Dendritic cell treated with granulocyte-macrophage colony-stimulating factor and Interleukin-4, amounts not matched to agents 40 ng/mL and 50 ng/mL, for 4 days (primary cell): ENCODE data around the gene ACLY.

Experiments
- H3K27ac Mint-ChIP-seq: one replicate; pipeline ENCODE4 v1.8.0; 2022; ENCODE audit warnings: mild to moderate bottlenecking, mixed read lengths
- H3K27me3 Mint-ChIP-seq: one replicate; pipeline ENCODE4 v1.8.0; 2022; ENCODE audit warnings: mild to moderate bottlenecking, mixed read lengths
- H3K36me3 Mint-ChIP-seq: one replicate; pipeline ENCODE4 v1.8.0; 2022; ENCODE audit warnings: low read depth, mixed read lengths
- H3K4me1 Mint-ChIP-seq: one replicate; pipeline ENCODE4 v1.8.0; 2022; ENCODE audit warnings: low read depth, mixed read lengths
- H3K4me3 Mint-ChIP-seq: one replicate; pipeline ENCODE4 v1.8.0; 2022; ENCODE audit warnings: mild to moderate bottlenecking, moderate library complexity, mixed read lengths
- H3K9me3 Mint-ChIP-seq: one replicate; pipeline ENCODE4 v1.8.0; 2022; ENCODE audit warnings: mixed read lengths
- intact Hi-C: fragments of 100-400 bp; cut with micrococcal nuclease; formaldehyde crosslinking; loops from one replicate; pipeline ENCODE4 v1.15.0; 2022

ACLY gene

DNA sequence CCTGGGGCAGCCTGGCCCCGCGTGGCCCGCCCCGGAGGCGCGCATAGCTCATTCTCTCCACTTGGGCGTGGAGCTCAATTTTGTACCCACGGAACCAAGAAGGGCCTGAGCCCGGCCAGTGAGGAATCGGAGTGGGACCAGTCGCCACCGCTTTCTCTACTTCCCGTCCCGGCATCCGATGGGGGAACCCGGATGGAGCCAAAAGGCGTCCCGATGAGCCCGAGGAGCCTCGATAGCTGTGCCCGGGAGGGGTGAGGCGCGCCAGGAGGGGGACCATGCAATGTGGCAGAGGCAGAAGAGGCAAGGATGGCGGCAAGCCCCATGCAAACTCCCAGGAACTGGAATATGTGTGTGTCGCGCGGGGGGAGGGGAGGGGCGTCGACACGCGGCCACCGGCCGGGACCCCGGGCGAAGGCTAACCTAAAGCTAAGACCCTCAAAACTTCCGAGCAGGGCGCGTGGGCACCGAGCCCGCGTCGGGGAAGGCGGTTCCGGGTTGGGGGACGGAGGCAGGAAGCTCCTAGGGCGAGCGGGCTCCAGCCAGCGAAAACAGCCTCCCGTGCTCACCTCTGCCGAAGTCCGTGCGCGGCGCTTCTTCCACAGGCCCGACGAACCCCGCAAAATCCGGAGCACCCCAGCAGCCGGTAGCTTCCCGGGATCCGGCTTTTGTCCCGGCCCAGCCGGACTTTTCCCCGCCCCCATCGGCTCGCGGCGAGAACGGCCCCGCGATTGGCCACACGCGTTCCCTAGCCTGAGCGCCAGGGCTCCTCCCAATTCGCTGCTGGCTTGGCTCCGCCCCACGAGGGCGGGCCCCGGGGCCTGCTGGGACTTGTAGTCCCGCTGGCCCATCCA lies at the start of gene ACLY:
ACLY (minus strand) TSS at position 638 of the 851 bp plus-strand sequence. CDS start 5,078 bp downstream, outside the sequence.
- H3K9me3 Mint-ChIP-seq, result no peaks in the 10 kb centered on the region
- peak within 1 kb of the TSS; percentile 99 for H3K4me3 Mint-ChIP-seq
- H3K4me1 Mint-ChIP-seq, result peaks cover 54% of the 10 kb centered on the region
- intact Hi-C loops, result loop anchor here (1.0 kb wide), 1 partner anchor 12 kb away; the partner anchor contains the start of gene ODAD4
- peak within 1 kb of the TSS; percentile 91 for H3K27ac Mint-ChIP-seq
- H3K27me3 Mint-ChIP-seq, result no peaks in the 10 kb centered on the region
- H3K36me3 Mint-ChIP-seq, result peaks cover 38% of the 10 kb centered on the region

DNA sequence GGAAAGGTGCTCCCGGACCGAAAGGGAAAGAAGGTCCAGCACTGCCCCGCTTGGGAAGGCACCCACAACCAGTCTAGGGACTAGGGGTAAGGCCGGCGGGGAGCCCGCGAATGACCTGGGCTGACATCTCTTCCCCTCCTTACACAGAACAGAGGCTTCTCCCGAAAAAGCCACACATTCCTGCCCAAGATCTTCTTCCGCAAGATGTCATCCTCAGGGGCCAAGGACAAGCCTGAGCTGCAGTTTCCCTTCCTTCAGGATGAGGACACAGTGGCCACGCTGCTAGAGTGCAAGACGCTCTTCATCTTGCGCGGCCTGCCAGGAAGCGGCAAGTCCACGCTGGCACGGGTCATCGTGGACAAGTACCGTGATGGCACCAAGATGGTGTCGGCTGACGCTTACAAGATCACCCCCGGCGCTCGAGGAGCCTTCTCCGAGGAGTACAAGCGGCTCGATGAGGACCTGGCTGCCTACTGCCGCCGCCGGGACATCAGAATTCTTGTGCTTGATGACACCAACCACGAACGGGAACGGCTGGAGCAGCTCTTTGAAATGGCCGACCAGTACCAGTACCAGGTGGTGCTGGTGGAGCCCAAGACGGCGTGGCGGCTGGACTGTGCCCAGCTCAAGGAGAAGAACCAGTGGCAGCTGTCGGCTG lies 49.3 kb upstream of the ACLY start:
- peak overlapping the region; percentile 36 for H3K27ac Mint-ChIP-seq
- H3K4me1 Mint-ChIP-seq, result peaks cover 54% of the 10 kb centered on the region
- H3K36me3 Mint-ChIP-seq, result peaks cover 55% of the 10 kb centered on the region
- no peaks in the 10 kb centered on the region for H3K27me3 Mint-ChIP-seq
- intact Hi-C loops, result loop anchor here (2.0 kb wide), 1 partner anchor 49 kb away; the partner anchor contains the start of gene DNAJC7
- no peaks in the 10 kb centered on the region for H3K9me3 Mint-ChIP-seq
- H3K4me3 Mint-ChIP-seq, result peak overlapping the region; percentile 76

DNA sequence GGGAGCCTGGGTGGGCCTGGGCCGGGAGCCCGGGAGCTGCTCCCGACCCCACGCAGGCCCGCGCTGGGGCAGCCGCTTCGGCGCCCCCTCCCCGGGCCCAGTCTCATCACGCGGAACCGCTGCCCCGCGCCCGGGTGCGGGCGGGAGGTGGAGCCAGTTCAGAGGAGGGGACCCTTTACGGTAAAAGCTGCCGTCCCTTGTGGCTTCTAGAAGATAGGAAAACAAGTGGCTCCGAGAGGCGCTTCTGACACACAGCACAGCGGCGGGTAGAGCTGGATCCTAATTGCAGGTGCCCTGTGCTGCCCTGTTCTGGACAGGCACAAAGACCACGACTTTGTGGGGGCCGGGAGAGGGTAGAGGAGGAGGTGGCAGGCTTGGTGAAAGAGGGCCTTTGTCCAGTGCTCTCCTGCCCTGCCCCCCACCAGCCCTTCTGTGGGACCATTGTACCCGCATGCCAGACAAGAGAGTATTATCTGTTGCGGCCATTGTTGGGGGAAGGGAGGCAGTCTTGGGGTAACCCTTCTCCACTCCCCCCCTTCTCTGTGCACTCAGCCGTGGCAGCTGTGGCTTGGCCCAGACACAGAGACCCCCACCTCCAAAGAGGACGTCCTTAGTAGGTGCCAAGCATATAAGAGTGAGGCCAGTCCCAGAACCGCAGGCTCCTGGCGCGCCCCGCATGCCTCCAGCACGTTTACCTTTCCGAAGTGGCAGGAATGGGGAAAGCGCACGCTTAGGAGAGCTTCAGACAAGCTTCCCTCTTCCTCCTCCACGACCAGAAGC lies 48.6 kb upstream of the ACLY start:
- H3K27me3 Mint-ChIP-seq, result no peaks in the 10 kb centered on the region
- intact Hi-C loops, result loop anchor here (2.0 kb wide), 1 partner anchor 49 kb away; the partner anchor contains the start of gene DNAJC7
- H3K27ac Mint-ChIP-seq, result peak overlapping the region; percentile 36
- H3K36me3 Mint-ChIP-seq, result peaks cover 48% of the 10 kb centered on the region
- peaks cover 54% of the 10 kb centered on the region for H3K4me1 Mint-ChIP-seq
- peak overlapping the region; percentile 76 for H3K4me3 Mint-ChIP-seq
- no peaks in the 10 kb centered on the region for H3K9me3 Mint-ChIP-seq

DNA sequence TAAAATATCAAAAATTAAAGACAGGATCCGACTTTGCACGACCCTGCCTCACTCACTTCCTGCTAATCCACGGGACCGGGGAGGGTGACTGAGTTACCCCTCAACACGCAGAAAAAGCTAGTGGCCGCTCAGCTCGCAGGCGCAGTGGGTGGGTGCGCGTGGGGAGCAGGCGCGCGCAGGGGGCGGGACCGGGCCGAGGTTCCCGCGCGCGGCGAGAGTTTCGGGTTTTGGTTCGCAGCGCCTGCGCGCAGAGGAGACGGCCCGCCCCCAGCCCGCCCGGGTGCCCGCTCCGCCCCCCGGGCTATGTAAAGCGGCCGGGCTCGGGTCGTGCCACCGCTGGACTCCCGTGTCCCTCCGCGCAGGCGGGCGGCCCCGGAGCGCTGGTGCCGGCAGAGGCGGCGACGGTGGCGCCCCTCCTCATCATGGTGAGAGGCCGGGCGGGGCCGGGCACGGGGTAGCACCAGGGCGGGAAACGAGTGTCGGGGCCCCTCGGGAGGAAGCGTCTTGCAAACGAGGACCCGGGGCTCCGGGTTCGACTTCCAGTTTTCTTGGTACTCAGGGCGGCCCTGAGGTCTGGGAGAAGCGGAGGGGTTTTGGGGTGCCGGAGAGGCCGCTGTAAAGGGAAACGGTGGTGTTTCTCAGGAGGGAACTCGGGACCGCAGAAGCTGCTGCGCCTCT lies 47.9 kb upstream of the ACLY start, which contains the start of gene CNP:
CNP (plus strand) TSS at position 333 of the 678 bp plus-strand sequence; CDS start at position 423, 90 bp downstream.
- Mint-ChIP-seq H3K27me3 (peaks cover 4% of the 10 kb centered on the region), H3K36me3 (peaks cover 40% of the 10 kb centered on the region), H3K4me1 (peaks cover 47% of the 10 kb centered on the region), H3K27ac (peak within 1 kb of the TSS; percentile 36), H3K4me3 (peak within 1 kb of the TSS; percentile 76), H3K9me3 (no peaks in the 10 kb centered on the region)
- intact Hi-C loops, result loop anchor here (1.0 to 2.0 kb wide), 2 partner anchors 50 to 146 kb away; partner anchors contain the start of genes DHX58 and DNAJC7

DNA sequence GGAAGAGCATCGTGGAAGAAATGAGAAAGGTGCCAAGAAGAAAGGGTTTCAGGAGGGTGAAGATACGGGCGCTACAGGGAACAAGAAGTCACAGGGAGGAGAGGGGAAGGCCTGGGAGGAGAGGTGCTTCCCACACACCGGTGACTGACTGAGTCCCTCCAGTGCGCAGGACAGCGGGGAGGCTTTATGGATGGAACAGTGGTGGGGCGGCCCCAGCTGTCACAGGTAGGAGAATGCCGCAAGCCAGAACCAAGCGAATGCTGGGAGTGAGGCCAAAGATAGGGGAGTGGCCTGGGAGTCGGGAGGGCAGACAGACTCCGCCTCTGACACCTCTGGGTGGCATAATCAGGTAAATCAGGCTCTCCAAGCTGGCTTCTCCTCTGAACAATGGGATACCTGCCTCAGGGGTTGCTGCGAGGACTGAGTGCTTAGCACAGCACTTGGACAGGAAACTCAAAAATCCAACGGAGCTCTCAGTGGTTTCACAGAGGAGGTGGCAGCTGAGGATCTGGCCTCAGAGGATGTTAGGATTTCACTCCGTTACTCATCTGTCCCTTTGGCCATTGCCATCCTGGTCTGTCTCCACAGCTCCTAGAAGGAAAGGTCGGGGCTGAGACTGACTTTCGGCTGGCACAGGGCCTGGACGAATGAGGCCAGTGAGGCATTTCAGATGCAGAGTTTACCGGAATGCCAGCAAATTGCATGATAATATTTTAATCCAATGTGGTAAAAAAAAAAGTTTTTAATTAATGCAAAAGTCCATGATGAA lies 47.1 kb upstream of the ACLY start:
- intact Hi-C loops, result loop anchor here (1.0 to 2.0 kb wide), 2 partner anchors 51 to 146 kb away; partner anchors contain the start of genes DHX58 and DNAJC7
- Mint-ChIP-seq H3K9me3 (no peaks in the 10 kb centered on the region), H3K4me3 (peak overlapping the region; percentile 76), H3K4me1 (peaks cover 42% of the 10 kb centered on the region), H3K27ac (peak overlapping the region; percentile 36), H3K27me3 (peaks cover 4% of the 10 kb centered on the region), H3K36me3 (peaks cover 33% of the 10 kb centered on the region)

DNA sequence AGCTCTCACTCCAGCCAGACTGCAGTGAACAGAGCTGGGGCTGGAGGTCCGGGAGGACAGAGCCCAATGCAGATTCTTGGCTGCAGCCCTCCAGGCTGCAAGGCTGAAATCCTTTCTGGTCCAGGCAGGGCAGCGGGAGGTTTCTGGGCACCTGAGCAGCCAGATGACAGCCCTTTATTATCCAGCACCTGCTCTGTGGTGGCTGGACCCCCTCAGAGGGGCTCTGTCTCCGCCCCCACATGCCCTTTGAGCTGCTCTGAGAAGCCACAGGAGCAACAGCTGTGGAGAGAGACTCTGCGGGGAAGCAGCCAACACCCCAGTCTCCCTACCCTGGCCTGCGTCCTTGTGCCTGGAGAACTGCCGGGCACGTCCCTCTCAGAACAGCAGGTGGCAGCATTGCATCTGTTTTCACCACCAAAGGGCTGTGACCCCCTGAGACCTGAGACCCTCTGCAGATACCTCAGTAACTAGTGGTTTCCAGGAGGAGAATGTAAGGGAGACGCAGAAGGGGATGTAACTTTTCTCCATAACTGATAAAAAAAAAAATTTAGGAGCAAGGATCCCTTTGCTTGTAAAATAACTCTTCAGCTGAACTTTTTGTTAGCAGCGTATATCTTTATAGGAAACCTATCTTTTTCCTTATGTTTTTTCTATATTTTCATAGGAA lies 44.1 kb upstream of the ACLY start:
- intact Hi-C loops, result loop anchor here (1.0 kb wide), 1 partner anchor 153 kb away; no protein-coding TSS in a partner anchor
- Mint-ChIP-seq H3K36me3 (peaks cover 3% of the 10 kb centered on the region), H3K27me3 (peaks cover 4% of the 10 kb centered on the region), H3K9me3 (no peaks in the 10 kb centered on the region), H3K27ac (no peak overlapping the region), H3K4me1 (peaks cover 27% of the 10 kb centered on the region), H3K4me3 (no peak overlapping the region)

DNA sequence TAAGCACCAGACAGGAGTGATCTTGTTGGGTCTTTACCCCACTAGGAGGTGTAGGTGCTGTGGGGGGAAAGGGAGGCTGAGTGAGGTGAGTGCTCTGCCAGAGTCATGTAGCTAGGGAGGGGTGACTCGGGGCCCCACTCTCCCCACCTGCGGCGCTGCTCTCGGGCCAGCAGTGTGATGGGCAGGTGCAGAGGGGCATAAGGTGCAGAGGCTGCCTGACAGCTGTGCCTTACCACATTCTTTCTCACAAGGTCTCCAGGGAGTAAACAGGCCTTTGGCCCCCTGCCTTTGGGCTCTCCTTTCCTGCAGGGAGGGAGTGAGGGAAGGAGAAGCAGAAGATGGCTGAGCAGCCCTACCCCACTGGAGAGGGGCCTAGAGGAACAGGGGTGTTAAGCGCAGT lies 43.4 kb upstream of the ACLY start:
- Mint-ChIP-seq H3K27me3 (peaks cover 4% of the 10 kb centered on the region), H3K36me3 (no peaks in the 10 kb centered on the region), H3K9me3 (no peaks in the 10 kb centered on the region), H3K27ac (no peak overlapping the region), H3K4me3 (no peak overlapping the region), H3K4me1 (peaks cover 27% of the 10 kb centered on the region)
- intact Hi-C loops, result no loop called here

DNA sequence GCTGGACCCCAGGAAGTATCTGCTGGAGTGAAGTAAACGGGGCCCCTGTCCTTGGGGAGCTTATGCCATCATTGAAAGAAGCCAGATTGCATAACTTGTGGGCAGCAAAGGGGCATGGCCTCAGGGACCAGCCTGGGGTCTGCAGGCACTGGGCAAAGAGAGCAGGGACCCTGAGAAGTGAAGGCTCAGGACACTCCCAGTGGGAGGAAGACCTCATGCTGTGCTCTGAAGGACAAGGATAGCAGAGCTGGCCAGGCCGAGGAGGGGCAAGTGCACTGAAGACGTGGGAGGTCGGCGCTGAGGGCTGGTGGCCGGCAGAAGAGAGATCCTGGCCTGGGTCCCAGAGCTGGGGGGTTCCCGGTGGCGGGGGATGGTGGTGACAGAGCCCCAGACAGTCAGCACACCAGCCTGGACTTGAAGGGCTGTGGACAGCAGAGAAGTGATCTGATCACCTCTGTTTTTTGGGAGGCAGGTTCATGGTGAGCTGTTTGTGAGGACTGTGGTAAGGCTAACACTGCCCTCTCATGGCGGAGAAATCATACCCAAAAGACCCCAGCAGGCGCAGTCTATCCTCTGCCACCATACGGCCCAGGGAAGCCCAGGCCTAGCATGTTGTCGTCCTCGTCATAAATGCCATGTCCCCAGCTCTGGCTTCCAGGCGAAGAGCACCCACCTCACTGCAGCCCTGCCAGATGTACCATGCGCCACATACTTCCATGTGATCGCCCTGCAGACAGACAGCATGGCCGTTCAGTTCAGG lies 40.8 kb upstream of the ACLY start:
- H3K4me3 Mint-ChIP-seq, result no peak overlapping the region
- no peaks in the 10 kb centered on the region for H3K9me3 Mint-ChIP-seq
- intact Hi-C loops, result no loop called here
- no peak overlapping the region for H3K27ac Mint-ChIP-seq
- peaks cover 13% of the 10 kb centered on the region for H3K4me1 Mint-ChIP-seq
- peaks cover 4% of the 10 kb centered on the region for H3K27me3 Mint-ChIP-seq
- no peaks in the 10 kb centered on the region for H3K36me3 Mint-ChIP-seq

DNA sequence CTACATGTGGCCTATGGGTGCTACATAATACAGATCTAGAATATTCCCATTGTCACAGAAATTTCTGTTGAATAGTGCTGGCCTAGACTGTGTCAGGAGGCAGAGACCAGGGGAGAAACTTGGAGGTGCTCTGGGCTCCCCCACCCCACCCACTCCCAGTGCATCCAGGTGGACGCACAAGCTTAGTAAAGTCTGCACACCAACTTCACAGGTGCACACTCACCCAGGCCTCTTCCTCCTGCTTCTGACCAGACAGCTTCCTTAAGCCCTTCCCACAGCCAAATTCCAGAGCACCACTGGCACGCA lies 40.2 kb upstream of the ACLY start:
- peaks cover 4% of the 10 kb centered on the region for H3K27me3 Mint-ChIP-seq
- no peak overlapping the region for H3K4me3 Mint-ChIP-seq
- no peak overlapping the region for H3K27ac Mint-ChIP-seq
- H3K36me3 Mint-ChIP-seq, result no peaks in the 10 kb centered on the region
- intact Hi-C loops, result no loop called here
- H3K4me1 Mint-ChIP-seq, result peaks cover 13% of the 10 kb centered on the region
- no peaks in the 10 kb centered on the region for H3K9me3 Mint-ChIP-seq

DNA sequence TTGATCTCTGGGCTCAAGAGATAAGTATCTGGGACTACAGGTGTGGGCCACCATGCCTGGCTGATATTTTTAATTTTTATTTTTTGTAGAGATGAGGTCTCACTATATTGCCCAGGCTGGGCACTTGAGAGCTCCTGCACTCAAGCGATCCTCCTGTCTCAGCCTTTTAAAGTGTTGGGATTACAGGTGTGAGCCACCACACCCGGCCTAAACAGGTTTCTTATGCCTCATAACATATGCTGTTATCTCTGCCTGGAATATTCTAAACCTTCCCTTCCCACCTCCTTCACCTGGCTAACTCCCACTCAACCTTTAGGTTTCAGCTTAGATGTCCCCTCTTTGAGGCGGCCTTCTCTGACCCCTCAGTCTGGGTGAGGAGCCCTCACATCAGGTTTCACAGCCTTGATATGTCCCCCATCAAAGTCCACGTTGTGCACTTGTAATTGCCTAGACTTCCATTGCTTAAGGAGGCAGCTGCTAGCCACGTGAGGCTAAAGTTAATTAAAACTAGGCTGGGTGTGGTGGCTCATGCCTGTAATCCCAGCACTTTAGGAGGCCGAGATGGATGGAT lies 39.2 kb upstream of the ACLY start:
- peaks cover 4% of the 10 kb centered on the region for H3K27me3 Mint-ChIP-seq
- intact Hi-C loops, result no loop called here
- no peaks in the 10 kb centered on the region for H3K9me3 Mint-ChIP-seq
- H3K36me3 Mint-ChIP-seq, result no peaks in the 10 kb centered on the region
- peaks cover 12% of the 10 kb centered on the region for H3K4me1 Mint-ChIP-seq
- H3K4me3 Mint-ChIP-seq, result no peak overlapping the region
- peak overlapping the region; percentile 61 for H3K27ac Mint-ChIP-seq

DNA sequence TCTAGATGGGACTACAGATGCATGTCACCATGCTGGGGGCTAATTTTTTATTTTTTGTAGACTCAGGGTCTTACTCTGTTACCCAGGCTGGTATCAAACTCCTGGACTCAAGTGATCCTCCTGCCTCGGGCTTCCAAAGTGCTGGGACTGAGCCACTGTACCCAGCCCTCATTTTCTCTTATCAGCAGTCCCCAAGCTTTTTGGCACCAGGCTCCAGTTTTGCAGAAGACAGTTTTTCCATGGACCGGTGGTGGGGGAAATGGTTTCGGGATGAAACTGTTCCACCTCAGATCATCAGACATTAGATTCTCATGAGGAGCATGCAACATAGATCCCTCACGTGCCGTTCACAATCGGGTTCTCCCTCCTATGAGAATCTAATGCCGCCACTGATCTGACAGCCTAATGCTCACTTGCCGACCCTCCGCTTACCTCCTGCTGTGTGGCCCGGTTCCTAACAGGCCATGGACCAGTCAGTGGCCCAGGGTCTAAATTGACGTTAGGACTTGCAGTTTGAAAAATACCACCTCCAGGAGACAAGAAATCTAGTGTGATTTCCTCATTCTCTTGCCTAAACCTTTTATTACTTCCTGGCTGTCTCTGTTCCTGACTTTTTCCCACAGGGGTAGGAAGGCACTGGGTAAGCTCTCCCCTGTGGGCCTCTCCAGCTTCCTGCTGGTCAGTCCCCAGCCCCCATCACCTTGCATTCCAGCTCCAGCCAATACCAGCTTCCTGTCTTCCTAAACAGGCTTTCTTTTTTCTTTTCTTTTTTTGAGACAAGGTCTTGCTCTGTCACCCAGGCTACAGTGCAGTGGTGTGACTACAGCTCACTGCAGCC lies 38.5 kb upstream of the ACLY start:
- peaks cover 4% of the 10 kb centered on the region for H3K27me3 Mint-ChIP-seq
- H3K4me1 Mint-ChIP-seq, result peaks cover 8% of the 10 kb centered on the region
- intact Hi-C loops, result no loop called here
- no peak overlapping the region for H3K4me3 Mint-ChIP-seq
- H3K27ac Mint-ChIP-seq, result peak overlapping the region; percentile 61
- no peaks in the 10 kb centered on the region for H3K9me3 Mint-ChIP-seq
- no peaks in the 10 kb centered on the region for H3K36me3 Mint-ChIP-seq
